Muscle layer of colon (tissue), 2 donors: ENCODE measurements around the gene MIGA1.

Source experiments
- H3K27ac ChIP-seq: one replicate; pipeline ENCODE4 v1.7.0; 2013; ENCODE audit warnings: low read depth, mild to moderate bottlenecking, low read length, moderate library complexity
- H3K27me3 ChIP-seq, 2 donors: one replicate each; pipeline ENCODE4 v1.7.0; 2013; ENCODE audit warnings: low read length in 2 of 2, mild to moderate bottlenecking in 2 of 2; ENCODE audit not compliant: insufficient read depth in 2 of 2, control insufficient read depth in 1 of 2
- H3K36me3 ChIP-seq: one replicate; pipeline ENCODE4 v1.7.0; 2013; ENCODE audit warnings: mild to moderate bottlenecking, low read length; ENCODE audit not compliant: insufficient read depth
- H3K4me1 ChIP-seq: one replicate; pipeline ENCODE4 v1.7.0; 2013; ENCODE audit warnings: mild to moderate bottlenecking, low read length; ENCODE audit not compliant: insufficient read depth
- H3K4me3 ChIP-seq, 2 donors: one replicate each; pipeline ENCODE4 v1.7.0; 2013; ENCODE audit warnings: low read length in 2 of 2, low read depth in 1 of 2, mild to moderate bottlenecking in 1 of 2, moderate library complexity in 1 of 2
- H3K9ac ChIP-seq: one replicate; pipeline ENCODE4 v1.7.0; 2013; ENCODE audit warnings: low read length
- H3K9me3 ChIP-seq: one replicate; pipeline ENCODE4 v1.7.0; 2013; ENCODE audit warnings: mild to moderate bottlenecking, low read length
- donor health status: abdominal sarcoma.
- donor health status: Adenocarcinoma of cecum.

The MIGA1 gene

GRCh38 chr1:77859248-77859647 lies 79.8 kb downstream of the MIGA1 start:
- no peak overlapping the region for H3K4me3 ChIP-seq
- H3K9ac ChIP-seq, result no peak overlapping the region
- no peak overlapping the region for H3K27ac ChIP-seq
- H3K9me3 ChIP-seq, result no peaks in the 10 kb centered on the region
- no peaks in the 10 kb centered on the region for H3K27me3 ChIP-seq
- H3K4me1 ChIP-seq, result no peaks in the 10 kb centered on the region
- H3K36me3 ChIP-seq, result peaks cover 5% of the 10 kb centered on the region

GRCh38 chr1:77866296-77866695 lies 86.8 kb downstream of the MIGA1 start:
- H3K9ac ChIP-seq, result no peak overlapping the region
- H3K4me1 ChIP-seq, result no peaks in the 10 kb centered on the region
- no peaks in the 10 kb centered on the region for H3K27me3 ChIP-seq
- peaks cover 12% of the 10 kb centered on the region for H3K36me3 ChIP-seq
- no peak overlapping the region for H3K4me3 ChIP-seq
- no peak overlapping the region for H3K27ac ChIP-seq
- H3K9me3 ChIP-seq, result no peaks in the 10 kb centered on the region

- no peaks in the 10 kb centered on the region for H3K27me3 ChIP-seq
- no peak overlapping the region for H3K9ac ChIP-seq
- H3K4me3 ChIP-seq, result no peak overlapping the region
- peaks cover 6% of the 10 kb centered on the region for H3K36me3 ChIP-seq
- no peak overlapping the region for H3K27ac ChIP-seq
- H3K4me1 ChIP-seq, result no peaks in the 10 kb centered on the region
- no peaks in the 10 kb centered on the region for H3K9me3 ChIP-seq
Measured at GRCh38 chr1:77872645-77873044, 93.2 kb downstream of the MIGA1 start.

- H3K4me3 ChIP-seq, result no peak overlapping the region
- no peaks in the 10 kb centered on the region for H3K9me3 ChIP-seq
- no peaks in the 10 kb centered on the region for H3K27me3 ChIP-seq
- H3K4me1 ChIP-seq, result no peaks in the 10 kb centered on the region
- no peak overlapping the region for H3K9ac ChIP-seq
- peaks cover 6% of the 10 kb centered on the region for H3K36me3 ChIP-seq
- H3K27ac ChIP-seq, result no peak overlapping the region
Measured at GRCh38 chr1:77873461-77873860, 94.0 kb downstream of the MIGA1 start.

- H3K4me3 ChIP-seq, result no peak overlapping the region
- no peaks in the 10 kb centered on the region for H3K27me3 ChIP-seq
- H3K36me3 ChIP-seq, result peaks cover 6% of the 10 kb centered on the region
- no peaks in the 10 kb centered on the region for H3K4me1 ChIP-seq
- no peak overlapping the region for H3K27ac ChIP-seq
- H3K9ac ChIP-seq, result no peak overlapping the region
- H3K9me3 ChIP-seq, result no peaks in the 10 kb centered on the region
Measured at GRCh38 chr1:77874804-77875445, 95.5 kb downstream of the MIGA1 start.

- no peak overlapping the region for H3K27ac ChIP-seq
- H3K9ac ChIP-seq, result no peak overlapping the region
- no peaks in the 10 kb centered on the region for H3K9me3 ChIP-seq
- no peaks in the 10 kb centered on the region for H3K4me1 ChIP-seq
- H3K36me3 ChIP-seq, result peaks cover 6% of the 10 kb centered on the region
- no peak overlapping the region for H3K4me3 ChIP-seq
- H3K27me3 ChIP-seq, result no peaks in the 10 kb centered on the region
Measured at GRCh38 chr1:77876884-77877283, 97.4 kb downstream of the MIGA1 start.

- Histone ChIP-seq H3K27ac (no peak overlapping the region), H3K36me3 (no peaks in the 10 kb centered on the region), H3K9ac (no peak overlapping the region), H3K4me1 (no peaks in the 10 kb centered on the region), H3K9me3 (no peaks in the 10 kb centered on the region), H3K27me3 (no peaks in the 10 kb centered on the region), H3K4me3 (no peak overlapping the region)
Measured at GRCh38 chr1:77881061-77881460, 101.6 kb downstream of the MIGA1 start.

- H3K27ac ChIP-seq, result no peak overlapping the region
Measured at GRCh38 chr1:77882411-77882810, 103.0 kb downstream of the MIGA1 start.

GRCh38 chr1:77888081-77888780 lies 108.8 kb downstream of the MIGA1 start, which contains the start of gene NEXN:
Gene NEXN, plus strand, starts transcription at chr1:77888624. Its CDS starts 27,483 bp downstream, at chr1:77916107.
- no peaks in the 10 kb centered on the region for H3K9me3 ChIP-seq
- H3K27me3 ChIP-seq, result no peaks in the 10 kb centered on the region
- peak within 1 kb of the TSS; percentile 78 for H3K9ac ChIP-seq
- peaks cover 4% of the 10 kb centered on the region for H3K4me1 ChIP-seq
- no peaks in the 10 kb centered on the region for H3K36me3 ChIP-seq
- peak within 1 kb of the TSS; percentile 98 for H3K27ac ChIP-seq
- H3K4me3 ChIP-seq, result peak within 1 kb of the TSS; percentile 91 to 98

More at GRCh38 chr1:77882411-77882810, 103.0 kb downstream of the MIGA1 start:
- H3K9me3 ChIP-seq, result no peaks in the 10 kb centered on the region
- no peaks in the 10 kb centered on the region for H3K4me1 ChIP-seq
- H3K27me3 ChIP-seq, result no peaks in the 10 kb centered on the region
- no peaks in the 10 kb centered on the region for H3K36me3 ChIP-seq
- no peak overlapping the region for H3K4me3 ChIP-seq
- H3K9ac ChIP-seq, result no peak overlapping the region

- Histone ChIP-seq H3K4me3 (peak overlapping the region; percentile 91 to 98), H3K9ac (peak overlapping the region; percentile 78), H3K36me3 (no peaks in the 10 kb centered on the region), H3K9me3 (no peaks in the 10 kb centered on the region), H3K27me3 (no peaks in the 10 kb centered on the region), H3K27ac (peak overlapping the region; percentile 98), H3K4me1 (peaks cover 4% of the 10 kb centered on the region)
Measured at GRCh38 chr1:77888781-77889642, 109.6 kb downstream of the MIGA1 start.

- Histone ChIP-seq H3K27ac (peak overlapping the region; percentile 98), H3K36me3 (no peaks in the 10 kb centered on the region), H3K4me1 (peaks cover 4% of the 10 kb centered on the region), H3K4me3 (peak overlapping the region; percentile 91 to 98), H3K9me3 (no peaks in the 10 kb centered on the region), H3K9ac (peak overlapping the region; percentile 78), H3K27me3 (no peaks in the 10 kb centered on the region)
Measured at GRCh38 chr1:77889671-77890070, 110.2 kb downstream of the MIGA1 start.
